K562 (cell line): Measurements from ENCODE around the gene COA7. TPM values are rescaled to one million over a fixed set of nuclear protein-coding genes. Genes with fewer than 3 reads are reported as not detected.

ENCODE experiments used
- CBX8 ChIP-seq: fragments of 200-600 bp; sonication (generic); IDR thresholded peaks from 2 replicates; pipeline ENCODE4 v1.6.1; 2012; ENCODE audit warnings: borderline replicate concordance, mixed run types, low read depth, mild to moderate bottlenecking, moderate library complexity, mixed read lengths, low read length, control low read depth, inconsistent platforms; ENCODE audit not compliant: poor library complexity, severe bottlenecking; ENCODE audit errors: extremely low read depth
- CCAR2 ChIP-seq: fragments of 200-400 bp; formaldehyde crosslinking; IDR thresholded peaks from 2 replicates; pipeline ENCODE4 v1.6.1; 2017; ENCODE audit warnings: mild to moderate bottlenecking, low read depth, low read length
- FOXK1 ChIP-seq: sonication (generic); formaldehyde crosslinking; IDR thresholded peaks from 2 replicates; pipeline ENCODE4 v1.8.0; 2022; ENCODE audit warnings: missing genetic modification reagents, mild to moderate bottlenecking, borderline replicate concordance
- FOXO4 ChIP-seq: fragments of 450-650 bp; formaldehyde crosslinking; IDR thresholded peaks from 2 replicates; pipeline ENCODE4 v1.4.0; 2020; ENCODE audit warnings: mild to moderate bottlenecking, moderate library complexity
- GTF2A2 ChIP-seq: IDR thresholded peaks from 2 replicates; pipeline ENCODE4 v1.6.1; 2016; ENCODE audit warnings: mild to moderate bottlenecking, missing genetic modification characterization, missing compliant biosample characterization
- HDAC6 ChIP-seq: IDR thresholded peaks from 2 replicates; pipeline ENCODE4 v1.6.1; 2012; ENCODE audit warnings: low read depth, mild to moderate bottlenecking, control low read depth, inconsistent platforms, low read length, moderate library complexity
- IRF9 ChIP-seq: fragments of 450-650 bp; IDR thresholded peaks from 2 replicates; pipeline ENCODE4 v1.6.1; 2016; ENCODE audit warnings: missing biosample characterization, missing genetic modification characterization
- KAT2B ChIP-seq: IDR thresholded peaks from one replicate; pipeline ENCODE4 v1.6.1; 2012; ENCODE audit warnings: low read depth, mild to moderate bottlenecking, control low read depth, inconsistent platforms, low read length, moderate library complexity
- MAFG ChIP-seq: fragments of 450-650 bp; conservative IDR thresholded peaks from 2 replicates; pipeline ENCODE4 v1.6.1; 2016; ENCODE audit warnings: missing genetic modification characterization, missing compliant biosample characterization
- MCM2 ChIP-seq: fragments of 450-650 bp; IDR thresholded peaks from 2 replicates; pipeline ENCODE4 v1.6.1; 2017; ENCODE audit warnings: low read depth, mild to moderate bottlenecking
- MTF1 ChIP-seq: fragments of 250-450 bp; sonication (Bioruptor Pico); IDR thresholded peaks from 2 replicates; pipeline ENCODE4 v1.9.0; 2021; ENCODE audit warnings: moderate library complexity, mild to moderate bottlenecking, inconsistent platforms, borderline replicate concordance
- NFE2L1 ChIP-seq: fragments of 450-650 bp; IDR thresholded peaks from 2 replicates; pipeline ENCODE4 v1.6.1; 2016; ENCODE audit warnings: missing genetic modification characterization, low read depth, mild to moderate bottlenecking, missing compliant biosample characterization, moderate library complexity, borderline replicate concordance
- NFIX ChIP-seq: fragments of 250-450 bp; sonication (Bioruptor Pico); IDR thresholded peaks from 2 replicates; pipeline ENCODE4 v1.4.0; 2020; ENCODE audit warnings: low read depth, mild to moderate bottlenecking, moderate library complexity
- SREBF1 ChIP-seq: fragments of 150-350 bp; IDR thresholded peaks from 2 replicates; pipeline ENCODE4 v1.6.1; 2014; ENCODE audit warnings: antibody characterized with exemption, low read depth, low read length, borderline replicate concordance
- USF2 ChIP-seq: sonication (generic); formaldehyde crosslinking; IDR thresholded peaks from 2 replicates; pipeline ENCODE4 v1.5.0; 2020; ENCODE audit warnings: missing genetic modification reagents
- ZKSCAN8 ChIP-seq: fragments of 200-800 bp; sonication (Bioruptor generic); IDR thresholded peaks from 2 replicates; pipeline ENCODE4 v1.6.1; 2016; ENCODE audit warnings: missing genetic modification characterization, missing compliant biosample characterization
- ZMIZ1 ChIP-seq, 2 experiments: fragments of 150-350 bp in 1 of 2; IDR thresholded peaks; 2 replicates each; pipeline ENCODE4 v1.6.1; 2012 to 2016; ENCODE audit warnings: low read depth in 2 of 2, low read length in 2 of 2, mild to moderate bottlenecking in 1 of 2, moderate library complexity in 1 of 2
- ZNF263 ChIP-seq: sonication (generic); formaldehyde crosslinking; IDR thresholded peaks from 2 replicates; pipeline ENCODE4 v1.8.0; 2022; ENCODE audit warnings: mild to moderate bottlenecking, missing genetic modification reagents, borderline replicate concordance
- ZNF57 ChIP-seq: fragments of 450-650 bp; formaldehyde crosslinking; IDR thresholded peaks from 2 replicates; pipeline ENCODE4 v1.4.0; 2020; ENCODE audit warnings: mild to moderate bottlenecking, moderate library complexity
- ZNF830 ChIP-seq: fragments of 250-450 bp; sonication (Bioruptor Pico); IDR thresholded peaks from 2 replicates; pipeline ENCODE4 v1.5.0; 2021; ENCODE audit warnings: mild to moderate bottlenecking
- polyA plus RNA-seq, 8 experiments: library from polyadenylated mRNA; depleted of rRNA in 4 of 8; stranded (reverse) in 5 of 8; unstranded in 3 of 8; fragments of >200 nt; fragmentation: Nextera tagmentation in 2 of 8; fragmentation: Illumina TruSeq in 1 of 8; extraction: Ambion mirVana in 2 of 8; extraction: Trizol in 1 of 8; gene quantifications; 2 replicates each; pipeline versions ENCODE4 v1.2.1 to v1.2.3, GENCODE V29; 2011 to 2014; ENCODE audit warnings: inconsistent platforms in 1 of 8, missing spikeins in 1 of 8
- total RNA-seq, 7 experiments: library from RNA; depleted of rRNA in 6 of 7; stranded (reverse); fragments of >200 nt in 6 of 7; fragmentation: Illumina TruSeq in 2 of 7; extraction: Trizol in 2 of 7; gene quantifications; 2 replicates each; pipeline versions ENCODE4 v1.2.1 to v1.2.3, GENCODE V29; 2011 to 2021; ENCODE audit warnings: low replicate concordance in 1 of 7

COA7 gene
- total and polyA plus RNA-seq, 9 of the 15 experiments (the other 6 are each of a cell fraction or from before 2014, with no cell fraction given) = 19.4 to 82.8 (median 51.0) TPM

GRCh38 chr1:52635321-52636089 lies 62.6 kb downstream of the COA7 start (continued):
- TF ChIP-seq HDAC6 = no peak
- TF ChIP-seq CCAR2 = no peak
- TF ChIP-seq ZMIZ1 (IDR thresholded peaks at IDR 0.05; ENCODE audit: low read depth in 2 of 2, low read length in 2 of 2) = no peak
- TF ChIP-seq ZKSCAN8 (CRISPR knock-in tag) = peak; percentile 49; the same call in 1 of the 2 replicates
- 0 out of 2 replicates have a peak, but pooled peaks have one; percentile 43 for TF ChIP-seq ZNF830 (CRISPR knock-in tag)
- TF ChIP-seq KAT2B = no peak
- peak; percentile 40; the same call in 1 of the 2 replicates for TF ChIP-seq NFE2L1 (tag)
- TF ChIP-seq SREBF1 = no peak
- TF ChIP-seq FOXO4 (CRISPR knock-in tag) = no peak
- no peak for TF ChIP-seq NFIX (CRISPR knock-in tag)
- no peak for TF ChIP-seq CBX8
- no peak for TF ChIP-seq MTF1
- no peak for TF ChIP-seq FOXK1
- TF ChIP-seq ZNF263 (CRISPR knock-in tag) = no peak
- peak; percentile 45 for TF ChIP-seq USF2 (CRISPR knock-in tag)
- 0 out of 2 replicates have a peak, but pooled peaks have one; percentile 20 for TF ChIP-seq IRF9 (tag)
- no peak for TF ChIP-seq MCM2
- no peak for TF ChIP-seq MAFG
- TF ChIP-seq GTF2A2 (tag) = peak; percentile 76
- no peak for TF ChIP-seq ZNF57 (CRISPR knock-in tag)
